ENCODE data around the gene NT5C1B. TPM values are rescaled to one million over a fixed set of nuclear protein-coding genes. Genes with fewer than 3 reads are reported as not detected.

NT5C1B gene
- total and polyA plus RNA-seq, 10 of the 15 experiments (the other 5 are each of a cell fraction or from before 2014, with no cell fraction given) = 0.40 to 0.44 TPM; not detected in 8

DNA sequence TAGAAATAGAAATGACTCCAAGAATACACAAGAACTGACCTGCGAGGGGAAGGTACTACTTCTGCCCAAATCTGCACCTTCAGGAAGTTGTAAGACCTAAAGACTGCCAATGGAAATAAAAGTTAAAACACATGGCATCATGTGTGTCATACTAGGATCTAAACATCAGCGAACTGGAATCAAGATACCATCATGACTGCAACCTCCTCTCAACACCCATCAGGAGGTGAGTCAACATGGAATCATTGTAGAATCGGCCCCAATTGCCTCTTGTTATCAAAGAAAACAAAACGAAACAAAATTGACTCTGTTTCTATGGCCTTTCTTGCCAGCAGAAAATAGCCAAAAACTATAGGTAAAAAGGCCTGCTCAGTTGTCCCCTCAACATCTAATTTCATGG lies 44.0 kb downstream of the NT5C1B start:
- ChIA-PET POLR2A (no interaction called here), RAD21 (ENCODE audit: unreplicated experiment) (no interaction called here), CTCF (no interaction called here), SMC1A (ENCODE audit: uncharacterized antibody, unreplicated experiment) (interaction anchor here (2.0 kb wide), 1 partner anchor 13 kb away, joined by 7 read pairs; no protein-coding TSS in a partner anchor)
- Histone ChIP-seq H3K27me3 (replicated peaks in 1 of 2; ENCODE audit: control insufficient read depth in 2 of 2, insufficient read depth in 2 of 2, low read length in 1 of 2) (no peaks in the 10 kb centered on the region), H3K79me2 (ENCODE audit: control insufficient read depth, insufficient read depth, low read length) (no peaks in the 10 kb centered on the region), H2AFZ (ENCODE audit: control insufficient read depth, low read depth, low read length) (no peak overlapping the region), H3K9me3 (replicated peaks; ENCODE audit: control insufficient read depth, insufficient read depth, low read length) (no peaks in the 10 kb centered on the region), H3K27ac (ENCODE audit: control insufficient read depth, insufficient read depth) (no peak overlapping the region), H3K9ac (ENCODE audit: control insufficient read depth, insufficient read depth, low read length) (no peak overlapping the region), H4K20me1 (ENCODE audit: control insufficient read depth, insufficient read depth) (no peaks in the 10 kb centered on the region), H3K4me3 (no peak overlapping the region), H3K4me1 (ENCODE audit: control insufficient read depth, insufficient read depth, low read length) (no peaks in the 10 kb centered on the region), H3K4me2 (ENCODE audit: control insufficient read depth, insufficient read depth) (no peak overlapping the region), H3K36me3 (ENCODE audit: control insufficient read depth in 2 of 2, insufficient read depth in 2 of 2, low read length in 1 of 2) (no peaks in the 10 kb centered on the region)
- intact Hi-C loops (cut with micrococcal nuclease; ENCODE audit: unreplicated experiment) (loop anchor here (10.0 kb wide), 1 partner anchor 799 kb away; no protein-coding TSS in a partner anchor), in situ Hi-C loops (cut with MboI) (no loop called here)
- DNase-seq (ENCODE audit: low read depth, low spot score) (no peak), ATAC-seq (no peak), FAIRE-seq (no peak)
- 68% methylated on average over 4 of the region's 4 CpGs for WGBS (ENCODE audit: insufficient coverage, insufficient replicate concordance, low lambda C conversion rate, missing lambda C conversion rate)
- TF ChIP-seq BCL11A (IDR thresholded peaks at IDR 0.05; ENCODE audit: low read depth, low read length) = no peak
- no peak for TF ChIP-seq SP1 (IDR thresholded peaks at IDR 0.05; ENCODE audit: low read depth, low read length)
- no peak for TF ChIP-seq MXI1 (IDR thresholded peaks at IDR 0.05; ENCODE audit: low read depth, low read length)
- TF ChIP-seq, protein P1, sequence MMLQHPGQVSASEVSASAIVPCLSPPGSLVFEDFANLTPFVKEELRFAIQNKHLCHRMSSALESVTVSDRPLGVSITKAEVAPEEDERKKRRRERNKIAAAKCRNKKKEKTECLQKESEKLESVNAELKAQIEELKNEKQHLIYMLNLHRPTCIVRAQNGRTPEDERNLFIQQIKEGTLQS (IDR thresholded peaks at IDR 0.05; ENCODE audit: borderline replicate concordance, extremely low read depth, low read depth, low read length) = no peak
- TF ChIP-seq SUZ12 (IDR thresholded peaks at IDR 0.05; ENCODE audit: unreplicated experiment) = no peak
- no peak for TF ChIP-seq CREB1 (IDR thresholded peaks at IDR 0.05; ENCODE audit: low read depth)
- no peak for TF ChIP-seq SPI1 (IDR thresholded peaks at IDR 0.05; ENCODE audit: borderline replicate concordance, insufficient read depth, low read depth, low read length)
- no peak for TF ChIP-seq ESRRA (IDR thresholded peaks at IDR 0.05; ENCODE audit: low read length)
- TF ChIP-seq, protein P2, sequence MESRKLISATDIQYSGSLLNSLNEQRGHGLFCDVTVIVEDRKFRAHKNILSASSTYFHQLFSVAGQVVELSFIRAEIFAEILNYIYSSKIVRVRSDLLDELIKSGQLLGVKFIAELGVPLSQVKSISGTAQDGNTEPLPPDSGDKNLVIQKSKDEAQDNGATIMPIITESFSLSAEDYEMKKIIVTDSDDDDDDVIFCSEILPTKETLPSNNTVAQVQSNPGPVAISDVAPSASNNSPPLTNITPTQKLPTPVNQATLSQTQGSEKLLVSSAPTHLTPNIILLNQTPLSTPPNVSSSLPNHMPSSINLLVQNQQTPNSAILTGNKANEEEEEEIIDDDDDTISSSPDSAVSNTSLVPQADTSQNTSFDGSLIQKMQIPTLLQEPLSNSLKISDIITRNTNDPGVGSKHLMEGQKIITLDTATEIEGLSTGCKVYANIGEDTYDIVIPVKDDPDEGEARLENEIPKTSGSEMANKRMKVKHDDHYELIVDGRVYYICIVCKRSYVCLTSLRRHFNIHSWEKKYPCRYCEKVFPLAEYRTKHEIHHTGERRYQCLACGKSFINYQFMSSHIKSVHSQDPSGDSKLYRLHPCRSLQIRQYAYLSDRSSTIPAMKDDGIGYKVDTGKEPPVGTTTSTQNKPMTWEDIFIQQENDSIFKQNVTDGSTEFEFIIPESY (IDR thresholded peaks at IDR 0.05) = no peak
- no peak for TF ChIP-seq NRF1 (conservative IDR thresholded peaks at IDR 0.05; ENCODE audit: low read depth, low read length)
- no peak for TF ChIP-seq STAT3 (IDR thresholded peaks at IDR 0.05; ENCODE audit: low read depth, low read length)
- TF ChIP-seq SIN3A (IDR thresholded peaks at IDR 0.05; ENCODE audit: low read depth, low read length) = no peak
- TF ChIP-seq NR2C1 (IDR thresholded peaks at IDR 0.05) = no peak
- TF ChIP-seq ATF7 (IDR thresholded peaks at IDR 0.05; ENCODE audit: low read depth) = no peak
- TF ChIP-seq RAD51 (IDR thresholded peaks at IDR 0.05) = no peak
- TF ChIP-seq GATAD2B (conservative IDR thresholded peaks at IDR 0.05; ENCODE audit: low read depth) = no peak
- no peak for TF ChIP-seq NFYB (IDR thresholded peaks at IDR 0.05; ENCODE audit: insufficient read depth, low read depth, low read length)
- no peak for TF ChIP-seq ZNF207 (IDR thresholded peaks at IDR 0.05; ENCODE audit: borderline replicate concordance)
- no TSS peak for BruUV-seq (replicated peaks)

Measured in GM12878 (cell line).